SH-SY5Y (cell line): ENCODE data around the gene RPL4.

ENCODE experiments used
- GATA2 ChIP-seq: IDR thresholded peaks from 2 replicates; pipeline ENCODE4 v1.6.1; 2011; ENCODE audit warnings: mild to moderate bottlenecking, low read depth, low read length
- GATA3 ChIP-seq: IDR thresholded peaks from 2 replicates; pipeline ENCODE4 v1.6.1; 2011; ENCODE audit warnings: low read depth, mild to moderate bottlenecking, low read length, moderate library complexity

- TF ChIP-seq GATA3, result no peak
- TF ChIP-seq GATA2, result no peak
Observed at GRCh38 chr15:66482539-66482938, 22.1 kb downstream of the RPL4 start.
